ENCODE data around the gene AHRR. TPM values are rescaled to one million over a fixed set of nuclear protein-coding genes. Genes with fewer than 3 reads are reported as not detected.
"Not testable (repeated sequence)": the region's sequence is repeated elsewhere in the genome, so short reads cannot be mapped to it uniquely, and the experiment has no call there.

The AHRR gene
- total and polyA plus RNA-seq, 2 of the 4 experiments (the other 2 are of a cell fraction), result 15.6 to 37.1 TPM

- DNase-seq; intact Hi-C loops (cut with micrococcal nuclease); H3K27ac ChIP-seq (ENCODE audit: insufficient read depth, low read length); in situ Hi-C loops (cut with MboI; ENCODE audit: low sequenced_read_pairs); H3K18ac ChIP-seq (ENCODE audit: low read depth, low read length); H2AK9ac ChIP-seq (replicated peaks; ENCODE audit: low read depth, low read length, poor library complexity); BruUV-seq (replicated peaks); H3K23ac ChIP-seq (ENCODE audit: low read depth, low read length); H3K4me3 ChIP-seq (ENCODE audit: insufficient read depth, low read depth, low read length); H2BK5ac ChIP-seq (ENCODE audit: low read depth, low read length, poor library complexity, severe bottlenecking); H2AFZ ChIP-seq (replicated peaks; ENCODE audit: low read length, poor library complexity); H3K9ac ChIP-seq (ENCODE audit: low read depth, low read length); dilution Hi-C loops (cut with HindIII; ENCODE audit: low sequenced_read_pairs, unreplicated experiment); H3K56ac ChIP-seq (ENCODE audit: extremely low read depth, insufficient read depth, low read length); H3K9me1 ChIP-seq (ENCODE audit: insufficient read depth, low read length); H2BK20ac ChIP-seq (ENCODE audit: low read depth, low read length); H4K5ac ChIP-seq (ENCODE audit: low read depth, low read length); H2AK5ac ChIP-seq (ENCODE audit: low read depth, low read length); POLR2A ChIA-PET (ENCODE audit: unreplicated experiment); H3K9me3 ChIP-seq (ENCODE audit: control insufficient read depth, insufficient read depth, low read length); H3K27me3 ChIP-seq (ENCODE audit: control insufficient read depth, insufficient read depth, low read length); H3K4me2 ChIP-seq (ENCODE audit: low read depth, low read length); H4K91ac ChIP-seq (ENCODE audit: insufficient read depth, low read depth, low read length); H3K14ac ChIP-seq (replicated peaks; ENCODE audit: low read depth, low read length); H4K8ac ChIP-seq (ENCODE audit: low read depth in 2 of 2, low read length in 2 of 2); H3K4me1 ChIP-seq (ENCODE audit: control insufficient read depth, insufficient read depth, low read length); CTCF ChIA-PET; H3K36me3 ChIP-seq (ENCODE audit: control insufficient read depth, insufficient read depth, low read length); H2BK120ac ChIP-seq (ENCODE audit: low read depth, low read length); ATAC-seq (ENCODE audit: low read depth); H2BK15ac ChIP-seq (ENCODE audit: low read depth, low read length); H3K4ac ChIP-seq (ENCODE audit: low read depth, low read length): not testable (repeated sequence)
- Histone ChIP-seq H4K20me1 (ENCODE audit: insufficient read depth, low read length) (peaks cover 78% of the 10 kb centered on the region), H3K79me1 (ENCODE audit: low read depth in 1 of 2, low read length in 2 of 2) (peaks cover 15 to 43% of the 10 kb centered on the region in 2 experiments; a peak in 3 of 4 replicates)
- 70% methylated on average over 4 of the region's 14 CpGs; no CpG with 5 or more reads in 1 of the 2 experiments for WGBS, 2 experiments (ENCODE audit: extremely low coverage in 2 of 2, insufficient read length in 1 of 2)
These were observed 23.4 kb upstream of the AHRR start for GRCh38 chr5:297991-298736.
